Measurements from ENCODE around the gene XBP1. TPM values are rescaled to one million over a fixed set of nuclear protein-coding genes. Genes with fewer than 3 reads are reported as not detected.
"Not testable (repeated sequence)": the region's sequence is repeated elsewhere in the genome, so short reads cannot be mapped to it uniquely, and the experiment has no call there.

XBP1 gene
- total RNA-seq, 1 donor from 2014 or later: 216 TPM

DNA sequence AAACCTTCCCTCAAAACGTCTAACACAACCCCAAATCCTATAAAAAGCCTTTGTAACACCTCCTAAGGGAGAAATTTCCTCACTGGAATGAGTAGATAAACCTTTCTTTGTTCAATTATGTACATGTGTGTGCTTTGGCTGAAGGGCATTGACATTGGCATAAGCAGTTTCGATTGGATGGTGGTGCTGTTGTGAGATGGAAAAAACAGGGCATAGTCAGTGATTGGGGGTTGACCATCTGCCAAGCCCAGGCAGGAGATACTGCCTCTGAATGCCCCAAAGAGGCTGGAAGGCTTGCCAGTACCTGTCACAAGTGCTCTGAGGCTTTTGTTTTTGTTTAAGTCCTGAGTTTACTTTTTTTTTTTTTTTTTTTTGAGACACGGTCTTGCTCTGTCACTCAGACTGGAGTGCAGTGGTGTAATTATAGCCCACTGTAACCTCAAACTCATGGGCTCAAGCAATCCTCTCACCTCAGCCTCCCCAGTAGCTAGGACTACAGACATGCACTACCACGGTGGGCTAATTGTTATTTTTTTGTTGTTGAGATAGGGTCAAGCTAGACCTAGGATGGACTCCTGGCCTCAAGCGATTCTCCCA is 29.1 kb downstream of the XBP1 start:
- no peaks in the 10 kb centered on the region for H3K27me3 ChIP-seq (ENCODE audit: low read depth)
- H3K27ac ChIP-seq: no peak overlapping the region
- peaks cover 6% of the 10 kb centered on the region for H3K9me3 ChIP-seq
- no peak overlapping the region for H3K4me3 ChIP-seq
- DNase-seq: no peak
- intact Hi-C loops (cut with DNase I): no loop called here
- peaks cover 20% of the 10 kb centered on the region for H3K36me3 ChIP-seq
- ATAC-seq: no peak
- peaks cover 20% of the 10 kb centered on the region for H3K4me1 ChIP-seq
- no peak for TF ChIP-seq CTCF (IDR thresholded peaks at IDR 0.05)

DNA sequence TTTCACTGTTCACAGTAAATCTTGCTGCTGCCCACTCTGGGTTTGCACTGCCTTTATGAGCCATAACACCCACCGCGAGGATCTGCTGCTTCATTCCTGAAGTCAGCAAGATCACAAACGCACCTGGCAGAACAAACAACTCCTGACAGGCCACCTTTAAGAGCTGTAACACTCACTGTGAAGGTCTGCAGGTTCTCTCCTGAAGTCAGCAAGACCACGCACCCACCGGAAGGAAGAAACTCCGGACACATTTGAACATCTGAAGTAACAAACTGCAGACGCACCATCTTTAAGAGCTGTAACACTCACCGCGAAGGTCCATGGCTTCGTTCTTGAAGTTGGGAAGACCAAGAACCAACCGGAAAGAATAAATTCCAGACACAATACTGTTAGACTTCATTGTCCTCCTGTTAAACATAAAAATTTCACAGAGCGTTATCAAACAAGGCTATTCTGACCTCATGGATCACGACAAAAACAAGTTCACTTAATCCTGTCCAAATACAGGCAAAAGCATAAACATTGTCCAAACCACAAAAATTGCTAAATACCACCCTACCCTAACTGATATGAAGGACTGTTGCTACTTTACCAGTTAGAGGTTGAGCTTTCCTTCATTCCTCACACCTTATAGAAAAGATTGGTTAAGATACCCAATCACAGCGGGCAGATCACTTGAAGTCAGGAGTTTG is 30.8 kb downstream of the XBP1 start:
- Histone ChIP-seq H3K36me3 (peaks cover 2% of the 10 kb centered on the region), H3K4me1 (peaks cover 13% of the 10 kb centered on the region), H3K4me3 (no peak overlapping the region), H3K27ac (no peak overlapping the region), H3K27me3 (ENCODE audit: low read depth) (no peaks in the 10 kb centered on the region), H3K9me3 (peaks cover 6% of the 10 kb centered on the region)
- no peak for TF ChIP-seq CTCF (IDR thresholded peaks at IDR 0.05)
- intact Hi-C loops (cut with DNase I): no loop called here
- DNase-seq (peak; percentile 17), ATAC-seq (no peak)

- TF ChIP-seq CTCF (IDR thresholded peaks at IDR 0.05): no peak
- peaks cover 6% of the 10 kb centered on the region for H3K4me1 ChIP-seq
- no peaks in the 10 kb centered on the region for H3K36me3 ChIP-seq
- H3K4me3 ChIP-seq: no peak overlapping the region
- no peaks in the 10 kb centered on the region for H3K27me3 ChIP-seq (ENCODE audit: low read depth)
- DNase-seq: no peak
- no peak overlapping the region for H3K27ac ChIP-seq
- intact Hi-C loops (cut with DNase I): no loop called here
- peaks cover 6% of the 10 kb centered on the region for H3K9me3 ChIP-seq
- ATAC-seq: no peak
Observed at GRCh38 chr22:28768701-28769393, 31.5 kb downstream of the XBP1 start.

DNA sequence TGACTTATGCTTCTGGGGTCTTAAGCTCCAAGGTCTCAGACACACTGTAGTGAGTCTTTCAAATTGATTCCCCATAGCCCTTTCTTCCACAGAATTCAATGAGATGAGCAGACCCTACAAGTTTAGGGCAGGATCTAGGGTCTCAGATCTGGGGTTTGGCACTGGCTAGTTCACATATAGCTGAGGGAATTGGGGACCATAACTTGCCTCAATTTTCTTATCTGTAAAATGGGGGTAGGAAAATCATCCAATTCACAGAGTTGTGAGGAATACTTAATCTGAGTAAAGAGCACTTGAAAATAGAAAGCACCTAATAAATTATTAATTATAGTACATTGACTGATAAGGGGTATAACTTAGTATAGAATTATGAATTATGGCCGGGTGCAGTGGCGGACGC is 33.7 kb downstream of the XBP1 start:
- Histone ChIP-seq H3K9me3 (peaks cover 6% of the 10 kb centered on the region), H3K36me3 (no peaks in the 10 kb centered on the region), H3K4me3 (no peak overlapping the region), H3K27ac (no peak overlapping the region), H3K4me1 (no peaks in the 10 kb centered on the region), H3K27me3 (ENCODE audit: low read depth) (no peaks in the 10 kb centered on the region)
- ATAC-seq: no peak
- DNase-seq: no peak
- TF ChIP-seq CTCF (IDR thresholded peaks at IDR 0.05): no peak
- intact Hi-C loops (cut with DNase I): no loop called here

GRCh38 chr22:28762000-28762399 is 38.4 kb downstream of the XBP1 start:
- H3K36me3 ChIP-seq; H3K9me3 ChIP-seq; H3K27ac ChIP-seq; H3K4me1 ChIP-seq; ATAC-seq; DNase-seq; H3K4me3 ChIP-seq; intact Hi-C loops (cut with DNase I); H3K27me3 ChIP-seq (ENCODE audit: low read depth): not testable (repeated sequence)

DNA sequence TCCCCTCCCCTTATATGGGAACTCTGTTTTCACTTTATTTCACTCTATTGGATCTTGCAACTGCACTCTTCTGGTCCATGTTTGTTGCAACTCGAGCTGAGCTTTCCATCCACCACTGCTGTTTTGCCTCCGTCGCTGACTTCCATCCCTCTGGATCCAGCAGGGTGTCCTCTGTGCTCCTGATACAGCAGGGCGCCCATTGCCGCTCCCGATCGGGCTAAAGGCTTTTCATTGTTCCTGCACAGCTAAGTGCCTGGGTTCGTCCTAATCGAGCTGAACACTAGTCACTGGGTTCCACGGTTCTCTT is 39.0 kb downstream of the XBP1 start:
- intact Hi-C loops (cut with DNase I): no loop called here
- TF ChIP-seq CTCF (IDR thresholded peaks at IDR 0.05): no peak
- DNase-seq (no peak), ATAC-seq (no peak)
- H3K9me3 ChIP-seq: no peaks in the 10 kb centered on the region
- no peaks in the 10 kb centered on the region for H3K36me3 ChIP-seq
- H3K4me1 ChIP-seq: no peaks in the 10 kb centered on the region
- H3K4me3 ChIP-seq: no peak overlapping the region
- H3K27ac ChIP-seq: no peak overlapping the region
- H3K27me3 ChIP-seq (ENCODE audit: low read depth): no peaks in the 10 kb centered on the region
